ENCODE data around the gene LMO1.

DNA sequence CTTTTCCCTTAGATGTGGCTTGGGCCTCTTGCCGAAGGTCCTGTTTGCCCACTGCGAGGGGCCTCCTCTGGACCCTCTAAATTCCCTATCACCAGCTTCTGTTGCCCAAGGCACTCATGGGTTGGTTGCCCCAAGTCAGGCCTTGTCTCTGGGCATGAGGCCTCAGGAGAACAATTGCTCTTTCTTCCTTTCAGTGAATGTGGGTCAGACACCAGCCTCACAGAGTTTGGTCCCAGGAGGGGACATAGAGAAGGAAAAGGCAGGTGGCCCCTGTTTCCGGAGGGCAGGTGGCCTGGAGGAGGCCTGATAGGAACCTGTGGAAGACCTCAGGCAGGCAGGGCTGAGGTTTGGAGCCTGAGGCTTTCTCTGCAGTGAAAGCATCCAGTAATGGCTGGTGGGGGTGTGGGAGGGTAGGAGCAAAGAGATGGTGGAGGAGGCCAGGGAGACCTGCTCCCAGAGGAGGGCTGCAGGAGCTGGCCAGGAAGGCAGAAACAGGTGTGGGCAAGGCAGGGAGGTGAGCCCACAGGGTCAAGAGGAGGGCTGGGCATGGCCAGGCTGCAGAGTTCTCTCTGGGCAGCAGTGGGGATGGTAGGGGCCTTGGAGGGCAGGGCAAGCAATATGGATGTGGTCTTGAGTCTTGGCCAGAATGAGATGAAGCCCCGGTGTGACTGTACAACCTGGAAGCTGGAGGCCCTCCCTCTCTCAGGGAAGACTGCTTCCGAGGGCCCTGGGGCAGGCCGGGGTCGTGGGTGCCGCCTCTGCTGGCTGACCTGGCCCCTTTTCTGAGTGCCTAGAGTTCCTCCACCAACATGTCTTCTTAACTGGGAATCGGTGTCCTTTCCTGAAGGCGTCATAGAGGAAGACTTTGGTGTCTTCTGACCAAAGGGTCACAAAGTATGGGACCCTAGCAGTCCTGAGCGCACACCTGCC, 28.0 kb upstream of the LMO1 start:
- TF ChIP-seq POLR2AphosphoS5 (IDR thresholded peaks at IDR 0.05; ENCODE audit: low read depth) = no peak
- TF ChIP-seq, protein P1, sequence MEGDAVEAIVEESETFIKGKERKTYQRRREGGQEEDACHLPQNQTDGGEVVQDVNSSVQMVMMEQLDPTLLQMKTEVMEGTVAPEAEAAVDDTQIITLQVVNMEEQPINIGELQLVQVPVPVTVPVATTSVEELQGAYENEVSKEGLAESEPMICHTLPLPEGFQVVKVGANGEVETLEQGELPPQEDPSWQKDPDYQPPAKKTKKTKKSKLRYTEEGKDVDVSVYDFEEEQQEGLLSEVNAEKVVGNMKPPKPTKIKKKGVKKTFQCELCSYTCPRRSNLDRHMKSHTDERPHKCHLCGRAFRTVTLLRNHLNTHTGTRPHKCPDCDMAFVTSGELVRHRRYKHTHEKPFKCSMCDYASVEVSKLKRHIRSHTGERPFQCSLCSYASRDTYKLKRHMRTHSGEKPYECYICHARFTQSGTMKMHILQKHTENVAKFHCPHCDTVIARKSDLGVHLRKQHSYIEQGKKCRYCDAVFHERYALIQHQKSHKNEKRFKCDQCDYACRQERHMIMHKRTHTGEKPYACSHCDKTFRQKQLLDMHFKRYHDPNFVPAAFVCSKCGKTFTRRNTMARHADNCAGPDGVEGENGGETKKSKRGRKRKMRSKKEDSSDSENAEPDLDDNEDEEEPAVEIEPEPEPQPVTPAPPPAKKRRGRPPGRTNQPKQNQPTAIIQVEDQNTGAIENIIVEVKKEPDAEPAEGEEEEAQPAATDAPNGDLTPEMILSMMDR (IDR thresholded peaks at IDR 0.05; ENCODE audit: insufficient read depth, low read length) = no peak
- TF ChIP-seq GABPA (IDR thresholded peaks at IDR 0.05; ENCODE audit: low read depth) = no peak

Measured in HL-60 (cell line).